Effector memory CD4-positive, alpha-beta T cell (primary cell): ENCODE measurements around the gene TRPM2.

Experiments used
- DNase-seq, 3 donors: peaks; one replicate each; pipeline ENCODE4 v3.0.0-alpha.2; 2020
- H3K27ac ChIP-seq: 2 replicates; pipeline ENCODE4 v1.7.0; 2013; ENCODE audit warnings: mild to moderate bottlenecking, low read length, moderate library complexity; ENCODE audit not compliant: insufficient read depth, poor library complexity, severe bottlenecking
- H3K27me3 ChIP-seq: replicated peaks from 2 replicates; pipeline ENCODE4 v1.7.0; 2013; ENCODE audit warnings: mild to moderate bottlenecking, low read length; ENCODE audit not compliant: insufficient read depth, control insufficient read depth, poor library complexity, severe bottlenecking
- H3K36me3 ChIP-seq: 2 replicates; pipeline ENCODE4 v1.7.0; 2013; ENCODE audit warnings: mild to moderate bottlenecking, low read length, moderate library complexity; ENCODE audit not compliant: control insufficient read depth, insufficient read depth
- H3K4me1 ChIP-seq: 2 replicates; pipeline ENCODE4 v1.7.0; 2013; ENCODE audit warnings: low read length, mild to moderate bottlenecking; ENCODE audit not compliant: control insufficient read depth, insufficient read depth, poor library complexity, severe bottlenecking
- H3K4me3 ChIP-seq: 2 replicates; pipeline ENCODE4 v1.7.0; 2013; ENCODE audit warnings: low read length, low read depth, mild to moderate bottlenecking; ENCODE audit not compliant: insufficient read depth, poor library complexity, severe bottlenecking
- H3K9me3 ChIP-seq: 2 replicates; pipeline ENCODE4 v1.7.0; 2013; ENCODE audit warnings: mild to moderate bottlenecking, low read length, moderate library complexity; ENCODE audit not compliant: control insufficient read depth

The TRPM2 gene

GRCh38 chr21:44328242-44328895, 25.1 kb upstream of the TRPM2 start:
- no peak for DNase-seq
- Histone ChIP-seq H3K4me1 (no peaks in the 10 kb centered on the region), H3K9me3 (no peaks in the 10 kb centered on the region), H3K27ac (no peak overlapping the region), H3K4me3 (no peak overlapping the region), H3K36me3 (peaks cover 36% of the 10 kb centered on the region), H3K27me3 (no peaks in the 10 kb centered on the region)

DNA sequence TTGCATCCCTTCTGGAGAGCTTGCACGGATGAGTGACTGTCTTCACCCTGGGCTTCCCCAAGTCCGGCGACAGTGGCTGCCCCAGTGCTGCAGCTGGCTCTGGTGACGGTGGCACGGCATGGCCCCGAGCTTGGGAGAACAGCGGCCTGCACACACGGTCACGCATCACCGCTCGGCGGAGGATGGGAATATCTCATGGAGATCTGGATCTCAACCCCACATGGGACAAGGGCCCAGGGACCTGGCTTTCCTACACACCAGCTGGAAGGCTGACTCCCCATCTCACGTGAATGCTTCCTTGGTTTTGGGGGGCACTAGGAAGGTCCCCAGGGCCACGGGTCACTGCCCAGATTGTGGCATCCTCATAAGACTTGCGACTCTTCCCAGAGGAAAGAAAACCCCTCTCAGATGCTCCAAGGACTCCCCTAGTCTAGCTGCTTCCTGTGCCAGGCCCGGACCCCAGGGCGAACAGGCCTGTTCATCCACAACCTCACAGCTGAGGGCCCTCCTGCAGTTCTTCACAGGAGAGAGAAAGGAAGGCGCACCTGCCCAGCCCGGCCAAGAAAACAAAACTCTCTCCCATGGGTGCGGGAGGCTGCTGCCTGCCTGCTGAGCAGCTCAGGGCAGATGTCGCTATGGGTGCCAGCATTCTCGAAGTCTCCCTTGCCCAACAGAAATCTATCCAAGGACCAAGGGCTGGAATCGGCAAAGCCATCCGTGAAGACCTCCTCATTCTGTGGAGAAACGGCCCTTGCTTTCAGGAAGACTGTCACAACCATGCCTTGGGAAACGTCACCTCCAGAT, 24.1 kb upstream of the TRPM2 start:
- no peaks in the 10 kb centered on the region for H3K9me3 ChIP-seq
- H3K36me3 ChIP-seq: peaks cover 27% of the 10 kb centered on the region
- no peak overlapping the region for H3K27ac ChIP-seq
- no peak for DNase-seq
- no peaks in the 10 kb centered on the region for H3K27me3 ChIP-seq
- no peak overlapping the region for H3K4me3 ChIP-seq
- H3K4me1 ChIP-seq: no peaks in the 10 kb centered on the region

GRCh38 chr21:44329971-44330681, 23.3 kb upstream of the TRPM2 start:
- Histone ChIP-seq H3K27me3 (no peaks in the 10 kb centered on the region), H3K36me3 (peaks cover 19% of the 10 kb centered on the region), H3K4me1 (no peaks in the 10 kb centered on the region), H3K9me3 (no peaks in the 10 kb centered on the region), H3K27ac (no peak overlapping the region), H3K4me3 (no peak overlapping the region)
- DNase-seq: no peak

DNA sequence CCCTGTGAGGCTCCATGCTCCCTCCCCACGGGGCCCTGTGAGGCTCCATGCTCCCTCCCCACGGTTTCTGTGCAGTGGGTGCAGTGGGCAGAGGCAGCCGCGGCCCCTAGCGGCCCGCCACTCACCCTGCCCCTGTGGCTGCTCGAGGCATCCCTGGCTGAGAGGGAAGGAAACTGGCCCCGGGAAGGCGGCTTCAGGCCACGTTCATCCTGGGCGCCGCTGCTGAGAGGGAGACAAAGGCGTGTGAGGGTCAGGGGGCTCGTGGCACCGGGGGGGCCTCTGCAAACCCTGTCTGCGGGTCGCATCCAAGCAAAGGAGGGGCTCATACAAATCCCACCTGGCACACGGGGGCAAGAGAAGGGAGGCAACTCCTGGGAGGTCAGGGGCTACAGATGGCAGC, 22.7 kb upstream of the TRPM2 start:
- Histone ChIP-seq H3K4me1 (no peaks in the 10 kb centered on the region), H3K27ac (no peak overlapping the region), H3K9me3 (no peaks in the 10 kb centered on the region), H3K27me3 (no peaks in the 10 kb centered on the region), H3K36me3 (peaks cover 19% of the 10 kb centered on the region), H3K4me3 (no peak overlapping the region)
- no peak for DNase-seq

DNA sequence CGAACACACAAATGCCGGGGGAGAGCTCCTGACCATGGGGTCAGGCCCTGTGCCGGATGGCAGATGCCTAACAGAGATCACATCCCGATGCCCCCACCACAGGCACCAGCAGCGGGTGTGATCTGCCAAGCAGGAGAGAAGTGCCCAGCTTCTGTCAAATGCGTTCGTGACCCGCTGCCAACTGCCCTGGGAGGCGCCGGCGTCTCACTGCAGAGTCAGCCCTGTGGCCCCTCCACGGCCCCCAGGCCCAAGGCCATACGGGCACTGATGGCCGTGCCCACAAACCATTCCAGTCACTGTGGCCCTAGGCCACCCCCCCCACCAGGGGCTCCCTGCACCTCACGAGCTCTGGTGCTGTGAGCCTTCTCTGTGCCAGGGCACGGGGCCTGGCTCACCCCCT, 22.2 kb upstream of the TRPM2 start:
- Histone ChIP-seq H3K27me3 (no peaks in the 10 kb centered on the region), H3K9me3 (no peaks in the 10 kb centered on the region), H3K36me3 (peaks cover 18% of the 10 kb centered on the region), H3K27ac (no peak overlapping the region), H3K4me1 (no peaks in the 10 kb centered on the region), H3K4me3 (no peak overlapping the region)
- no peak for DNase-seq

DNA sequence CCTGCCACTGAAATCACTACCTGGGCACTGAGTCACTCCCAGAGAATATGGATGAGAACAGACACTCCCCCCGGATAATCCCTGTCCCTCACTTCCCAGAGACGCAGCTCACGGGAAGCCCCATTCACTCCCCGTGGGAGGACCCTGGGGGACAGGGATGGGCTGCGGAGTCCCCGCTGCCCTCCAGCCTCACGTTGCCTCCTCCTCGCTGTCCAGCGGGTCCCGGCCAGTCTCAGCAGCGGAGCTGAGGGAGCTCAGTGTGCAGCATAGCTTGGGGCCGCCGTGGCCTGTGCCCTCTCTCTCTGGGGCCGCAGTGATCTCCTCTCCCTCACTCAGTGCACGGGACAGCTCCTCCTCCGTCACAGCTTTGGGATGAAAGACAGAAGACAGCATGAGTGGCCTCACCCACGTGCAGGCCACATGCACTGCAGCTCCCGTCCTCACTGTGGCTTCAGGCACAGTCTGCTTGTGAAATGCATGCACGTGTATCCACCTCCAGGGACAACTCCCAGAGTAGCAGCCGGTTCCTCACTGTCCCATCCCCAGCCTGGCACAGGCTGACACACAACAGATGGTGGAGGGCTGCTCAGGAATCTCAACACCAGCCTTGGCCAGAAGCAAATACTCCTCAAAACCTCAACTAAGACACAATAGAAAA, 21.6 kb upstream of the TRPM2 start:
- no peak overlapping the region for H3K4me3 ChIP-seq
- no peaks in the 10 kb centered on the region for H3K27me3 ChIP-seq
- no peak overlapping the region for H3K27ac ChIP-seq
- H3K4me1 ChIP-seq: no peaks in the 10 kb centered on the region
- DNase-seq: no peak
- H3K36me3 ChIP-seq: peaks cover 20% of the 10 kb centered on the region
- no peaks in the 10 kb centered on the region for H3K9me3 ChIP-seq

GRCh38 chr21:44332383-44332782, 21.0 kb upstream of the TRPM2 start:
- DNase-seq: no peak
- peaks cover 20% of the 10 kb centered on the region for H3K36me3 ChIP-seq
- no peaks in the 10 kb centered on the region for H3K4me1 ChIP-seq
- no peak overlapping the region for H3K27ac ChIP-seq
- no peak overlapping the region for H3K4me3 ChIP-seq
- H3K27me3 ChIP-seq: no peaks in the 10 kb centered on the region
- H3K9me3 ChIP-seq: no peaks in the 10 kb centered on the region

DNA sequence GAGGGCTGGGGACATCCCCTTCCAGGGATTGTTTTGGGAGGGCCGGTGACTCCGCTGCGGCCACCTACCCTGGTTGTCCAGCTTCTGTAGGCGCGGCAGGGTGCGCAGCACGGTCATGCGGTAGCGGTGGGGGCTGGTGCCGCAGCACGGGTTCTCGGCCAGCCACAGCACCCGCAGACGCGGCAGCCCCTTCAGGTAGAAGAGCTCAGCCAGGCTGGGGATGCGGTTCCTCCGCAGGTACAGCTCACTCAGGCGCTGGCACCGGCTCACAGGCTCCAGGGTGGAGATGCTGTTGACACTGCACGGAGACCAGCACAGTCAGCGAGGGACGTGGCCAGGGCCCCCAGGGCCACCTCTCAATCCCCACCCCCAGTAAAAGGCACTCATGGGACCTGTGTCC, 20.5 kb upstream of the TRPM2 start:
- H3K36me3 ChIP-seq: peaks cover 20% of the 10 kb centered on the region

DNA sequence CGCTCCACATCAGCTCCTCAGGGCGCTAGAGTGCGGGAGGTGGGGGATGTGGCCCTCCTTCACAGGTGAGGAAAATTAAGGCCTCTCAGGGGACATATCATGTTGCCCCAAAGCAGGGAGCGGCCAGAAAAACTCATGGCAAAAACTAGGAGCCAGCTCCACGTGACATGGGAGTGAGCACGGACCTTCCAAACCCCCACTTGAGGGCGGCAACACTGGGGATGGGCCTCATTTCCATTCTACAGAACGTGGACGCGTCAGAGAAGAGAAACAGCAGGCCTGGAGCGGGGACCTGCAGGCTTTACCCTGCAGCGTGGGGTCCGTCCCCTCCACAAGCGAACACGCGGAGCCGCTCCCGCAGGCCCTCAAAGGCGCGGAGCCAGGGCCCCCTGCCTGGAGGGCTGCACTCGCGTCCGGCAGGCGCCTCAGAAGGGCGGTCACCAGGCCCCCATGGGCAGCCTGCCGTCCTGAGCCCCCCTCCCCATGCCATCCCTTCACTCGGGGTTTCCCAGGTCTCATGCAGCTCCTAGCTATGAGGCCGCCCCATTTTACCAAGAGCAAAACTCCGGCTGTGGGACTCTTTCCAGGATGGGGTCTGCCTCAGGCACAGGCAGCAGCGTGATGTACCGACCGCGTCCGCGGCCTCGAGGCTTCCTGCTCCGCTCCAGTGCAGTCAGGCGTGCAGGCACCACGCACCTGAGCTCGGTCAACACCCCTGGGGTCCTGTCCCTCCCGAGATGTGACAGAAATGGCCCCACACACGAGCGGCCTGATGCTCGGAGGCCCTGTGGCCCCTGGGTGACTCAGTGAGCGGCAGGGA, 19.7 kb upstream of the TRPM2 start:
- Histone ChIP-seq H3K36me3 (peaks cover 20% of the 10 kb centered on the region), H3K27ac (no peak overlapping the region), H3K9me3 (no peaks in the 10 kb centered on the region), H3K4me3 (no peak overlapping the region), H3K4me1 (no peaks in the 10 kb centered on the region), H3K27me3 (no peaks in the 10 kb centered on the region)
- DNase-seq: no peak

More for the DNA sequence above, 20.5 kb upstream of the TRPM2 start:
- no peak for DNase-seq
- Histone ChIP-seq H3K4me3 (no peak overlapping the region), H3K27ac (no peak overlapping the region), H3K27me3 (no peaks in the 10 kb centered on the region), H3K9me3 (no peaks in the 10 kb centered on the region), H3K4me1 (no peaks in the 10 kb centered on the region)
